ENCODE results near the gene AUNIP.
A peak's percentile ranks its signal among the peaks of the same experiment; 100 is the strongest.

Gene AUNIP

GRCh38 chr1:25877155-25877554, 17.9 kb upstream of the AUNIP start:
- no peak for DNase-seq (ENCODE audit: low read depth)
- TF ChIP-seq CTCF (IDR thresholded peaks at IDR 0.05; ENCODE audit: low read length, missing control alignments): no peak

GRCh38 chr1:25876693-25877077, 17.4 kb upstream of the AUNIP start:
- no peak overlapping the region for H3K4me3 ChIP-seq (replicated peaks; ENCODE audit: low read depth, low read length)
- no peak for TF ChIP-seq CTCF (IDR thresholded peaks at IDR 0.05; ENCODE audit: low read length, missing control alignments)
- no peak for DNase-seq (ENCODE audit: low read depth)

More at GRCh38 chr1:25877155-25877554, 17.9 kb upstream of the AUNIP start:
- no peak overlapping the region for H3K4me3 ChIP-seq (replicated peaks; ENCODE audit: low read depth, low read length)

DNA sequence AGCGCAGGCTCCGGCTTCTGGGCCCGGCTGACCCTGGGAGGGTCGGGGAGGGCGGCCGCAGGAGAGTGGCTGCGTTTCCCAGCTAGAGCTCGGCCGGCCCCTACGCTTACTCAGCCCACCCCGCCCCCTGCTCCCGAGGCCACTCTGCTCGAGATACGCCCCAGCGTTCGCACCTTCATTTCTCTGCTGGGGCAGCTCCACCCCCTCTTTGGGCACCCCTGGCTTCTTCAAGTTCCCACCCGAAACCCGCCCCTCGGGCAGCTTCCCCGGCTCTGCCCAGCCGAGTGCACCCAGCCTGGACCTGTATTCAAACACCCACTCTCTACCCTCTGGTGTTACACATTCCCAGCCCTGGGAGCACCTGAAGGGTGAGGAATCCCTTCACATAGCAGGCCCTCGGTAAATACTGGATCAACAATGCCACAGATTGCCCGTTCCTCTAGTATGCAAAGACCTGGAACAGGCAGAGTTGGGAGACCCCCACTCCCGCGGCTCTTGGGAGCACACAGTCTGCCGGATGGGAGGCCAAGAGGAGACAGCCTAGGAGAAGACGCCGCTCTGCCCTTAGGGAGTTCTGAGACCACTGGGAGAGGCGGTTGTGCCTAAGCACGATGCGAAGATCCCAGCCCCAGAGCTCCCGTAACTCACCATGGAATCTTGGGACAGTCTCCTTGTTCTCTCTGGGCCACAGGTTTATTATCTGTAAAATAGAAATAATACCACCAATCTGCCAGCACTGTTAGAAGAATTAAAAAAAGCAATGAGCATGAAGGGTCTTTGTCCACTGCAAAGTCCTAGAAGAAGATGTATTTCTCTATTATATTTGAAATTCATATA, 16.8 kb upstream of the AUNIP start:
- no peak for DNase-seq (ENCODE audit: low read depth)
- H3K4me3 ChIP-seq (replicated peaks; ENCODE audit: low read depth, low read length): peak overlapping the region; percentile 62
- no peak for TF ChIP-seq CTCF (IDR thresholded peaks at IDR 0.05; ENCODE audit: low read length, missing control alignments)

GRCh38 chr1:25875154-25875855, 16.0 kb upstream of the AUNIP start, which contains the start of gene PAQR7:
Gene PAQR7, minus strand, starts transcription at chr1:25875708. Its CDS starts 11,869 bp downstream, at chr1:25863839.
- TF ChIP-seq CTCF (IDR thresholded peaks at IDR 0.05; ENCODE audit: low read length, missing control alignments): peak; percentile 6
- H3K4me3 ChIP-seq (replicated peaks; ENCODE audit: low read depth, low read length): peak within 1 kb of the TSS; percentile 62
- peak; percentile 67 for DNase-seq (ENCODE audit: low read depth)

DNA sequence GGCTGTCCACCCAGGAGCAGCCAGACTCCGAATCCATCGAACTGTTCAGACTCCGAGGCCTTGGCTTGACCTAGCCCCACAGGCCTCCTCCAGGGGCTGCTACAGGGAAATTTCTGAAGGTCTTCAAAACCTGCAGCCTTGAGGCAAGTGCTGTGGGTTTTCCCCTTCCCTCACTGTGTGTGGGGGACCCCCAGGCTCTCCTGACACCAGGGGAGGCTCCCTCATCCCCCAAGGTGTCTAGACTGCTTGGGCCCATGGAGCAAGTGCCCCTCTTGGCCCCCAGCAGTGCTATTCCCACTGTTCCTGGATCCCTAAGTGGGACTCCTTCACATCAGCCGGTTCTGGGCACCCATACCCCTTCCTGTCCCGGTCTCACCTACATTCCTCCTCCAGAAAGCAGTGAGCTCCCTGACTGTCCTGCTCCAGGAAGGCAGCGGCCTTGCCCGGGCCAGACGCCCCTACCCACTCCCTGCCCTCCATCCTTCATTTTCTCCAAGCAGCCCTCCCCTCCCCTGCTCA, 15.4 kb upstream of the AUNIP start:
- H3K4me3 ChIP-seq (replicated peaks; ENCODE audit: low read depth, low read length): peak overlapping the region; percentile 62
- no peak for TF ChIP-seq CTCF (IDR thresholded peaks at IDR 0.05; ENCODE audit: low read length, missing control alignments)
- DNase-seq (ENCODE audit: low read depth): no peak

DNA sequence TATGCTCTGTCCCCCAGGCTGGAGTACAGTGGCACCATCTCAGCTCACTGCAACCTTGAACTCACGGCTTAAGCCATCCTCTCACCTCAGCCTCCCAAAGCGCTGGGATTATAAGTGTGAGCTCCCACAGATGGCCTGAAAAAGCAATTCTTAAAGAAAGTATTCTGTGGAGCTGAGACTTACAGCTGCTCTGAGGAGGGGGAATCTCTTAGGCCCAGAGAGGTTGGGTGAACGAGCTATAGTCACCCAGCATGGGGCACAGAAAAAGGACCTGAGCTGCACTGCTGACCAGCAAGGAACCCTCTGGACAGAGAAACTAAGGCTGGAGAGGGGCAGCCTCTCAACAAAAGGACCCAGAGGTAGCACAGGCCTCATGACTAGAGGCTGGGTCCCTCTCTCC, 15.0 kb upstream of the AUNIP start:
- DNase-seq (ENCODE audit: low read depth): no peak
- TF ChIP-seq CTCF (IDR thresholded peaks at IDR 0.05; ENCODE audit: low read length, missing control alignments): no peak
- H3K4me3 ChIP-seq (replicated peaks; ENCODE audit: low read depth, low read length): peak overlapping the region; percentile 62

Measured in fibroblast of pulmonary artery (primary cell).